ENCODE results near the gene MRPL46. TPM values are rescaled to one million over a fixed set of nuclear protein-coding genes. Genes with fewer than 3 reads are reported as not detected.

The MRPL46 gene
- total and polyA plus RNA-seq, 2 experiments from 2014 or later = 20.9 to 39.1 TPM

GRCh38 chr15:88512601-88513000 is 45.4 kb upstream of the MRPL46 start (continued):
- TF ChIP-seq REST (IDR thresholded peaks at IDR 0.05; ENCODE audit: unreplicated experiment) (no peak), EZH2phosphoT487 (IDR thresholded peaks at IDR 0.05; ENCODE audit: unreplicated experiment) (no peak), ZNF114 (CRISPR knock-in tag; IDR thresholded peaks at IDR 0.05) (no peak), POLR2AphosphoS5 (IDR thresholded peaks at IDR 0.05; ENCODE audit: low read depth) (no peak), NANOG (IDR thresholded peaks at IDR 0.05; ENCODE audit: borderline replicate concordance) (no peak), ETS1 (IDR thresholded peaks at IDR 0.05) (no peak)

- H3F3A ChIP-seq (replicated peaks; ENCODE audit: low read depth) = no peaks in the 10 kb centered on the region
- ATAC-seq = no peak
- no peak overlapping the region for H3K4me3 Mint-ChIP-seq
- TF ChIP-seq ZNF114 (CRISPR knock-in tag; IDR thresholded peaks at IDR 0.05) (no peak), REST (IDR thresholded peaks at IDR 0.05; ENCODE audit: unreplicated experiment) (no peak), STAT1 (IDR thresholded peaks at IDR 0.05; ENCODE audit: unreplicated experiment) (no peak), POLR2AphosphoS5 (IDR thresholded peaks at IDR 0.05; ENCODE audit: low read depth) (no peak), JUNB (IDR thresholded peaks at IDR 0.05; ENCODE audit: unreplicated experiment) (no peak), EZH2phosphoT487 (IDR thresholded peaks at IDR 0.05; ENCODE audit: unreplicated experiment) (no peak), CREB1 (CRISPR knock-in tag; IDR thresholded peaks at IDR 0.05; ENCODE audit: low read depth) (no peak), ETS1 (IDR thresholded peaks at IDR 0.05) (no peak), ZNF331 (CRISPR knock-in tag; IDR thresholded peaks at IDR 0.05; ENCODE audit: low read depth) (no peak), NANOG (IDR thresholded peaks at IDR 0.05; ENCODE audit: borderline replicate concordance) (no peak), CTCF (conservative IDR thresholded peaks at IDR 0.05; ENCODE audit: low read depth in 2 of 2) (no peak)
These were observed 44.9 kb upstream of the MRPL46 start for GRCh38 chr15:88512078-88512477.

More at GRCh38 chr15:88512078-88512477, 44.9 kb upstream of the MRPL46 start:
- H3K4me2 ChIP-seq = no peak overlapping the region
- no peak overlapping the region for H3K27ac ChIP-seq (ENCODE audit: low read depth)
- 0 out of 2 replicates have a peak, but pooled peaks cover 3% of the 10 kb centered on the region for H3K9me2 ChIP-seq (ENCODE audit: insufficient read depth)
- Mint-ChIP-seq H3K27ac (no peak overlapping the region), H3K27me3 (ENCODE audit: insufficient read depth, low read depth, poor library complexity) (no peaks in the 10 kb centered on the region), H3K9me3 (no peaks in the 10 kb centered on the region), H3K36me3 (ENCODE audit: low read depth) (peaks cover 16% of the 10 kb centered on the region; the same call in 1 of the 3 replicates), H3K4me1 (no peaks in the 10 kb centered on the region)
- DNase-seq (ENCODE audit: low spot score) = no peak
- no peaks in the 10 kb centered on the region for H3K79me2 ChIP-seq (replicated peaks; ENCODE audit: insufficient read depth)
- H3K36me3 ChIP-seq (ENCODE audit: insufficient read depth) = no peaks in the 10 kb centered on the region
- no peaks in the 10 kb centered on the region for H3K27me3 ChIP-seq (ENCODE audit: insufficient read depth)
- H4K20me1 ChIP-seq (replicated peaks; ENCODE audit: insufficient read depth) = no peaks in the 10 kb centered on the region
- no peak overlapping the region for H3K4me3 ChIP-seq
- no peak overlapping the region for H2AFZ ChIP-seq
- H3K4me1 ChIP-seq (ENCODE audit: insufficient read depth) = no peaks in the 10 kb centered on the region
